Ishikawa (cell line): ENCODE results near the gene RIMS1.

Source experiments
- EP300 ChIP-seq: IDR thresholded peaks from 2 replicates; pipeline ENCODE4 v1.6.1; 2012; ENCODE audit warnings: borderline replicate concordance
- NFIC ChIP-seq: IDR thresholded peaks from 2 replicates; pipeline ENCODE4 v1.6.1; 2012

- TF ChIP-seq EP300, result no peak
- TF ChIP-seq NFIC, result no peak
Observed at GRCh38 chr6:72130327-72130726, 244.0 kb downstream of the RIMS1 start.
